ENCODE data around the gene TMEM51. TPM values are rescaled to one million over a fixed set of nuclear protein-coding genes. Genes with fewer than 3 reads are reported as not detected.

Gene TMEM51
- total and polyA plus RNA-seq, 2 donors (not counting 1 experiment from before 2014, with no cell fraction given): 0.06 to 0.30 TPM

- H3K79me2 ChIP-seq (ENCODE audit: control insufficient read depth, insufficient read depth, low read length): no peaks in the 10 kb centered on the region
- Mint-ChIP-seq H3K27ac (no peak overlapping the region), H3K4me3 (no peak overlapping the region), H3K4me1 (no peaks in the 10 kb centered on the region), H3K27me3 (peaks cover 25% of the 10 kb centered on the region), H3K9me3 (ENCODE audit: insufficient read depth) (no peaks in the 10 kb centered on the region)
- TF ChIP-seq EZH2 (IDR thresholded peaks at IDR 0.05; ENCODE audit: borderline replicate concordance, insufficient read depth, low read depth, low read length, poor library complexity, severe bottlenecking): no peak
- no peak for TF ChIP-seq CTCF (IDR thresholded peaks at IDR 0.05)
- H3K36me3 ChIP-seq (replicated peaks in 1 of 2; ENCODE audit: control extremely low read depth in 1 of 2, control insufficient read depth in 1 of 2, extremely low read depth in 1 of 2, insufficient read depth in 2 of 2, low read length in 1 of 2): no peaks in the 10 kb centered on the region
- no peak overlapping the region for H2AFZ ChIP-seq (ENCODE audit: insufficient read depth, low read depth, low read length, poor library complexity, severe bottlenecking)
- ATAC-seq (ENCODE audit: low read depth) (no peak), DNase-seq (no peak)
- 84% methylated on average over 7 of the region's 8 CpGs for WGBS (ENCODE audit: insufficient coverage)
- intact Hi-C loops (cut with micrococcal nuclease): no loop called here
- no peak overlapping the region for H3K4me3 ChIP-seq (ENCODE audit: control extremely low read depth in 1 of 5, extremely low read depth in 1 of 5, insufficient read depth in 1 of 5, low read depth in 2 of 5, low read length in 4 of 5)
- H3K4me2 ChIP-seq (replicated peaks; ENCODE audit: low read depth, low read length, poor library complexity, severe bottlenecking): no peak overlapping the region
- H3K9me3 ChIP-seq (ENCODE audit: control extremely low read depth in 1 of 3, control insufficient read depth in 2 of 3, insufficient read depth in 1 of 3, low read length in 2 of 3): no peaks in the 10 kb centered on the region
- H3K27me3 ChIP-seq (replicated peaks in 1 of 4; ENCODE audit: control extremely low read depth in 1 of 4, control insufficient read depth in 3 of 4, insufficient read depth in 4 of 4, low read length in 3 of 4): no peaks in the 10 kb centered on the region
- POLR2A ChIA-PET: no interaction called here
- H3K4me1 ChIP-seq (ENCODE audit: control insufficient read depth in 2 of 2, insufficient read depth in 2 of 2, low read length in 2 of 2): no peaks in the 10 kb centered on the region
- CTCF ChIA-PET: no interaction called here
- H3K27ac ChIP-seq (ENCODE audit: low read length in 2 of 2): no peak overlapping the region
- no peaks in the 10 kb centered on the region for H4K20me1 ChIP-seq (ENCODE audit: control insufficient read depth, insufficient read depth, low read length, poor library complexity, severe bottlenecking)
- no peak overlapping the region for H3K9ac ChIP-seq (ENCODE audit: low read length)
Observed at GRCh38 chr1:15189692-15190370, 36.3 kb downstream of the TMEM51 start.

DNA sequence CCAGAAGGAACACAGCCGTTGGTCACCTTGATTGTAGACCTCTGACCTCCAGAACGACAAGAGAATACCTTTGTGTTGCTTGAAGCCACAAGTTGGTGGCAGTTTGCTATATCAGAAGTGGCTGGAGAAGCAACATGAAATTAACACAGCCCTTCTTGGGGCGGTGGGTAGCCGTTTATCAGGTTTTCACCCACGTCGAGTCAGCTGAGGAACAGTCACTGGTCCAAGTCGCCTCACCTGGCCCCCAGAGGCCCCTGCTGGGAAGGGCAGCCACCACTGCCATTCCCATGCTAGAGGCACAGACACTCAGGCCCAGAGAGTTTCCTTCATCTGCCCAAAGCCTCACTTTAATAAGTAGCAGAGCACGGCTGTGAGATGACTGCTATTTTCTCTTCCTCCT, 37.7 kb downstream of the TMEM51 start:
- ChIA-PET CTCF (no interaction called here), POLR2A (no interaction called here)
- Mint-ChIP-seq H3K4me1 (no peaks in the 10 kb centered on the region), H3K4me3 (no peak overlapping the region), H3K27me3 (peaks cover 25% of the 10 kb centered on the region), H3K27ac (no peak overlapping the region), H3K9me3 (ENCODE audit: insufficient read depth) (no peaks in the 10 kb centered on the region)
- H3K79me2 ChIP-seq (ENCODE audit: control insufficient read depth, insufficient read depth, low read length): no peaks in the 10 kb centered on the region
- H2AFZ ChIP-seq (ENCODE audit: insufficient read depth, low read depth, low read length, poor library complexity, severe bottlenecking): no peak overlapping the region
- no peak for DNase-seq
- WGBS (ENCODE audit: insufficient coverage): 72% methylated on average over 7 of the region's 8 CpGs
- H3K9ac ChIP-seq (ENCODE audit: low read length): no peak overlapping the region
- no peaks in the 10 kb centered on the region for H3K9me3 ChIP-seq (ENCODE audit: control extremely low read depth in 1 of 3, control insufficient read depth in 2 of 3, insufficient read depth in 1 of 3, low read length in 2 of 3)
- H3K4me3 ChIP-seq (ENCODE audit: control extremely low read depth in 1 of 5, extremely low read depth in 1 of 5, insufficient read depth in 1 of 5, low read depth in 2 of 5, low read length in 4 of 5): no peak overlapping the region
- H3K4me2 ChIP-seq (replicated peaks; ENCODE audit: low read depth, low read length, poor library complexity, severe bottlenecking): no peak overlapping the region
- H3K27ac ChIP-seq (ENCODE audit: low read length in 2 of 2): no peak overlapping the region
- no peaks in the 10 kb centered on the region for H3K36me3 ChIP-seq (replicated peaks in 1 of 2; ENCODE audit: control extremely low read depth in 1 of 2, control insufficient read depth in 1 of 2, extremely low read depth in 1 of 2, insufficient read depth in 2 of 2, low read length in 1 of 2)
- H3K27me3 ChIP-seq (replicated peaks in 1 of 4; ENCODE audit: control extremely low read depth in 1 of 4, control insufficient read depth in 3 of 4, insufficient read depth in 4 of 4, low read length in 3 of 4): no peaks in the 10 kb centered on the region
- no peak for ATAC-seq (ENCODE audit: low read depth)
- intact Hi-C loops (cut with micrococcal nuclease): no loop called here
- no peak for TF ChIP-seq EZH2 (IDR thresholded peaks at IDR 0.05; ENCODE audit: borderline replicate concordance, insufficient read depth, low read depth, low read length, poor library complexity, severe bottlenecking)
- no peak for TF ChIP-seq CTCF (IDR thresholded peaks at IDR 0.05)
- no peaks in the 10 kb centered on the region for H4K20me1 ChIP-seq (ENCODE audit: control insufficient read depth, insufficient read depth, low read length, poor library complexity, severe bottlenecking)
- no peaks in the 10 kb centered on the region for H3K4me1 ChIP-seq (ENCODE audit: control insufficient read depth in 2 of 2, insufficient read depth in 2 of 2, low read length in 2 of 2)
